ENCODE measurements around the gene GPATCH2. TPM values are rescaled to one million over a fixed set of nuclear protein-coding genes. Genes with fewer than 3 reads are reported as not detected.

Gene GPATCH2
- polyA plus RNA-seq, 1 of the 3 experiments (the other 2 are of a cell fraction), result 4.2 TPM

DNA sequence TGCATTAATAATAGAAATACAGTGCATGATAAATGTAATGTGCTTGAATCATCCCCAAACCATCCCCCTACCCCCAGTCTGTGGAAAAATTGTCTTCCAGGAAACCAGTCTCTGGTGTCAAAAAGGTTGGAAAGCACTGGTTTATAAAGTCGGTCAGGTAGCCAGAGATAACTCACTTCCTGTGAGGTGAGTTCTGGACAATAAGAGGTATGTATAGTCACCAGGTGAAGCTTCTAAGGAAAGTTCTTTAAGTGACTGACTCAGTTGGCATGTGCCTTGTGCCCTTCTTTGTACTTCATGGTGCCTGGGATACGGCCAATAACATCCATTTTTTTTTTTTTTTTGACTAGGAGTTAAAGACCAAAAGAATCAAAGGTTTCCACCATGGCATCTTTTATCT is 103.7 kb downstream of the GPATCH2 start:
- H3K9me2 ChIP-seq, result no peaks in the 10 kb centered on the region
- peaks cover 3 to 4% of the 10 kb centered on the region in 2 experiments for H3K36me3 ChIP-seq (replicated peaks in 1 of 2; ENCODE audit: control insufficient read depth in 1 of 2, insufficient read depth in 2 of 2, low read length in 1 of 2)
- no peak overlapping the region for H3K4me2 ChIP-seq
- POLR2A ChIA-PET, result no interaction called here
- DNase-seq, result no peak
- no peak overlapping the region for H2AFZ ChIP-seq (ENCODE audit: low read depth)
- no peak overlapping the region for H3K27ac ChIP-seq (ENCODE audit: low read depth in 2 of 2, low read length in 1 of 2)
- H3K27me3 ChIP-seq (ENCODE audit: insufficient read depth), result no peaks in the 10 kb centered on the region
- TF ChIP-seq NRF1 (IDR thresholded peaks at IDR 0.05; ENCODE audit: low read depth, low read length) (no peak), PBX3 (IDR thresholded peaks at IDR 0.05) (no peak), NFIC (IDR thresholded peaks at IDR 0.05; ENCODE audit: borderline replicate concordance) (no peak), ELF1 (IDR thresholded peaks at IDR 0.05) (no peak), USF1 (IDR thresholded peaks at IDR 0.05; ENCODE audit: borderline replicate concordance, low read depth) (no peak), EZH2phosphoT487 (IDR thresholded peaks at IDR 0.05; ENCODE audit: borderline replicate concordance, low read depth) (no peak), TEAD4 (IDR thresholded peaks at IDR 0.05; ENCODE audit: borderline replicate concordance, insufficient read depth) (no peak), RFX5 (IDR thresholded peaks at IDR 0.05; ENCODE audit: low read length) (no peak), YY1 (IDR thresholded peaks at IDR 0.05; ENCODE audit: low read depth) (no peak), SIN3A (IDR thresholded peaks at IDR 0.05; ENCODE audit: borderline replicate concordance, low read depth, low read length) (no peak), JUND (IDR thresholded peaks at IDR 0.05) (no peak), FOXJ3 (CRISPR knock-in tag; IDR thresholded peaks at IDR 0.05) (no peak), FOSL2 (IDR thresholded peaks at IDR 0.05; ENCODE audit: borderline replicate concordance, low read depth) (no peak), TAF1 (IDR thresholded peaks at IDR 0.05; ENCODE audit: borderline replicate concordance, low read depth, low read length) (no peak), GATA2 (CRISPR knock-in tag; IDR thresholded peaks at IDR 0.05) (no peak)
- TF ChIP-seq, protein P1, sequence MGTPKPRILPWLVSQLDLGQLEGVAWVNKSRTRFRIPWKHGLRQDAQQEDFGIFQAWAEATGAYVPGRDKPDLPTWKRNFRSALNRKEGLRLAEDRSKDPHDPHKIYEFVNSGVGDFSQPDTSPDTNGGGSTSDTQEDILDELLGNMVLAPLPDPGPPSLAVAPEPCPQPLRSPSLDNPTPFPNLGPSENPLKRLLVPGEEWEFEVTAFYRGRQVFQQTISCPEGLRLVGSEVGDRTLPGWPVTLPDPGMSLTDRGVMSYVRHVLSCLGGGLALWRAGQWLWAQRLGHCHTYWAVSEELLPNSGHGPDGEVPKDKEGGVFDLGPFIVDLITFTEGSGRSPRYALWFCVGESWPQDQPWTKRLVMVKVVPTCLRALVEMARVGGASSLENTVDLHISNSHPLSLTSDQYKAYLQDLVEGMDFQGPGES (IDR thresholded peaks at IDR 0.05; ENCODE audit: low read depth, low read length), result no peak
- TF ChIP-seq, protein P2, sequence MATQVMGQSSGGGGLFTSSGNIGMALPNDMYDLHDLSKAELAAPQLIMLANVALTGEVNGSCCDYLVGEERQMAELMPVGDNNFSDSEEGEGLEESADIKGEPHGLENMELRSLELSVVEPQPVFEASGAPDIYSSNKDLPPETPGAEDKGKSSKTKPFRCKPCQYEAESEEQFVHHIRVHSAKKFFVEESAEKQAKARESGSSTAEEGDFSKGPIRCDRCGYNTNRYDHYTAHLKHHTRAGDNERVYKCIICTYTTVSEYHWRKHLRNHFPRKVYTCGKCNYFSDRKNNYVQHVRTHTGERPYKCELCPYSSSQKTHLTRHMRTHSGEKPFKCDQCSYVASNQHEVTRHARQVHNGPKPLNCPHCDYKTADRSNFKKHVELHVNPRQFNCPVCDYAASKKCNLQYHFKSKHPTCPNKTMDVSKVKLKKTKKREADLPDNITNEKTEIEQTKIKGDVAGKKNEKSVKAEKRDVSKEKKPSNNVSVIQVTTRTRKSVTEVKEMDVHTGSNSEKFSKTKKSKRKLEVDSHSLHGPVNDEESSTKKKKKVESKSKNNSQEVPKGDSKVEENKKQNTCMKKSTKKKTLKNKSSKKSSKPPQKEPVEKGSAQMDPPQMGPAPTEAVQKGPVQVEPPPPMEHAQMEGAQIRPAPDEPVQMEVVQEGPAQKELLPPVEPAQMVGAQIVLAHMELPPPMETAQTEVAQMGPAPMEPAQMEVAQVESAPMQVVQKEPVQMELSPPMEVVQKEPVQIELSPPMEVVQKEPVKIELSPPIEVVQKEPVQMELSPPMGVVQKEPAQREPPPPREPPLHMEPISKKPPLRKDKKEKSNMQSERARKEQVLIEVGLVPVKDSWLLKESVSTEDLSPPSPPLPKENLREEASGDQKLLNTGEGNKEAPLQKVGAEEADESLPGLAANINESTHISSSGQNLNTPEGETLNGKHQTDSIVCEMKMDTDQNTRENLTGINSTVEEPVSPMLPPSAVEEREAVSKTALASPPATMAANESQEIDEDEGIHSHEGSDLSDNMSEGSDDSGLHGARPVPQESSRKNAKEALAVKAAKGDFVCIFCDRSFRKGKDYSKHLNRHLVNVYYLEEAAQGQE (IDR thresholded peaks at IDR 0.05; ENCODE audit: low read depth, low read length), result no peak
- TF ChIP-seq, protein P3, sequence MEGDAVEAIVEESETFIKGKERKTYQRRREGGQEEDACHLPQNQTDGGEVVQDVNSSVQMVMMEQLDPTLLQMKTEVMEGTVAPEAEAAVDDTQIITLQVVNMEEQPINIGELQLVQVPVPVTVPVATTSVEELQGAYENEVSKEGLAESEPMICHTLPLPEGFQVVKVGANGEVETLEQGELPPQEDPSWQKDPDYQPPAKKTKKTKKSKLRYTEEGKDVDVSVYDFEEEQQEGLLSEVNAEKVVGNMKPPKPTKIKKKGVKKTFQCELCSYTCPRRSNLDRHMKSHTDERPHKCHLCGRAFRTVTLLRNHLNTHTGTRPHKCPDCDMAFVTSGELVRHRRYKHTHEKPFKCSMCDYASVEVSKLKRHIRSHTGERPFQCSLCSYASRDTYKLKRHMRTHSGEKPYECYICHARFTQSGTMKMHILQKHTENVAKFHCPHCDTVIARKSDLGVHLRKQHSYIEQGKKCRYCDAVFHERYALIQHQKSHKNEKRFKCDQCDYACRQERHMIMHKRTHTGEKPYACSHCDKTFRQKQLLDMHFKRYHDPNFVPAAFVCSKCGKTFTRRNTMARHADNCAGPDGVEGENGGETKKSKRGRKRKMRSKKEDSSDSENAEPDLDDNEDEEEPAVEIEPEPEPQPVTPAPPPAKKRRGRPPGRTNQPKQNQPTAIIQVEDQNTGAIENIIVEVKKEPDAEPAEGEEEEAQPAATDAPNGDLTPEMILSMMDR (IDR thresholded peaks at IDR 0.05), result no peak
- H3K4me1 ChIP-seq (ENCODE audit: control insufficient read depth in 1 of 2, insufficient read depth in 2 of 2, low read depth in 1 of 2, low read length in 1 of 2), result peaks cover 0 to 11% of the 10 kb centered on the region in 2 experiments; a peak in 3 of 4 replicates
- no peaks in the 10 kb centered on the region; the same call in 1 of the 2 replicates for H3K79me2 ChIP-seq (ENCODE audit: insufficient read depth)
- H3K4me3 ChIP-seq (ENCODE audit: low read depth in 2 of 2, low read length in 1 of 2), result no peak overlapping the region
- H3F3A ChIP-seq (replicated peaks; ENCODE audit: insufficient read depth), result peaks cover 12% of the 10 kb centered on the region
- H3K9me3 ChIP-seq, result peaks cover 9% of the 10 kb centered on the region; the same call in 1 of the 2 replicates
- H4K20me1 ChIP-seq (ENCODE audit: insufficient read depth), result no peaks in the 10 kb centered on the region
- CTCF ChIA-PET, result no interaction called here
- WGBS (ENCODE audit: low lambda C conversion rate), result 100% methylated on average over 2 of the region's 2 CpGs
- H3K9ac ChIP-seq, result no peak overlapping the region
